HTR-8/SVneo (cell line): ENCODE measurements around the gene DAZAP1.

Experiments used
- DNase-seq: peaks from one replicate; pipeline ENCODE4 v3.0.0; 2011; ENCODE audit warnings: low spot score, mixed read lengths; ENCODE audit not compliant: insufficient read length
- FAIRE-seq: peaks from 2 replicates; lab custom pipeline; 2011; peaks lifted over from hg19 to GRCh38; lab: Jason Lieb, UNC

DAZAP1 gene

GRCh38 chr19:1407528-1408299 is at the start of gene DAZAP1:
DAZAP1 (plus strand) TSS chr19:1407586; CDS start chr19:1407774, 188 bp downstream.
- no peak for DNase-seq

GRCh38 chr19:1360126-1360817 is 47.1 kb upstream of the DAZAP1 start:
- FAIRE-seq (no peak), DNase-seq (no peak)

More at GRCh38 chr19:1407528-1408299, at the start of gene DAZAP1:
- no peak for FAIRE-seq

DNA sequence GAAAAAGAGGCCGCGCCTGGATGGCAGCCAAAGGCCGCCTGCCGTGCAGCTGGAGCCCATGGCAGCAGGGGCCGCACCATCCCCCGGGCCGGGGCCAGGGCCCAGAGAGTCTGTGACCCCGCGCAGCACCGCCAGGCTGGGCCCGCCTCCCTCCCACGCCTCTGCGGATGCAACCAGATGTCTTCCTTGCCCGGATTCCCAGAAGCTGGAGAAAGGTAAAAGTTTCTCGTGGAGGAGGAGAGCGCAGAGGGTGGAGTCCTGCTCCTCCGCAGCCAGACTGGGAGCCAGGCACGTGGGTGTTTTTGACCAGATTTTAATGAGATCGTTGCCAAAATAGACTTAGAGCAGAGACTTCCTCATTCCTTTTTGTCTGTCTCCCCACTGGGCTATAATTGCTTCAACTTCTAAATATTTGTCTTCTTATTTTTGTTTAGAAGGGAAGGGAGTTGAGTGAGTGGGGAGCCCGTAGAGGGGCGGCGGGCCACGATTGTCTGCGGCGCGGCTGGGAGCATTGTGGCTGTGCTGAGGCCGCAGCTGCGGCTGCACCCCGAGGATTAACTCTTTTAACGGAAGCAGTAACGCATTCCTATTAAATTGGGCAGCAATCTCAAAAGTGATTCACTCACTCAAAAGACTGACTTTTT is 46.4 kb upstream of the DAZAP1 start:
- no peak for DNase-seq
- no peak for FAIRE-seq

DNA sequence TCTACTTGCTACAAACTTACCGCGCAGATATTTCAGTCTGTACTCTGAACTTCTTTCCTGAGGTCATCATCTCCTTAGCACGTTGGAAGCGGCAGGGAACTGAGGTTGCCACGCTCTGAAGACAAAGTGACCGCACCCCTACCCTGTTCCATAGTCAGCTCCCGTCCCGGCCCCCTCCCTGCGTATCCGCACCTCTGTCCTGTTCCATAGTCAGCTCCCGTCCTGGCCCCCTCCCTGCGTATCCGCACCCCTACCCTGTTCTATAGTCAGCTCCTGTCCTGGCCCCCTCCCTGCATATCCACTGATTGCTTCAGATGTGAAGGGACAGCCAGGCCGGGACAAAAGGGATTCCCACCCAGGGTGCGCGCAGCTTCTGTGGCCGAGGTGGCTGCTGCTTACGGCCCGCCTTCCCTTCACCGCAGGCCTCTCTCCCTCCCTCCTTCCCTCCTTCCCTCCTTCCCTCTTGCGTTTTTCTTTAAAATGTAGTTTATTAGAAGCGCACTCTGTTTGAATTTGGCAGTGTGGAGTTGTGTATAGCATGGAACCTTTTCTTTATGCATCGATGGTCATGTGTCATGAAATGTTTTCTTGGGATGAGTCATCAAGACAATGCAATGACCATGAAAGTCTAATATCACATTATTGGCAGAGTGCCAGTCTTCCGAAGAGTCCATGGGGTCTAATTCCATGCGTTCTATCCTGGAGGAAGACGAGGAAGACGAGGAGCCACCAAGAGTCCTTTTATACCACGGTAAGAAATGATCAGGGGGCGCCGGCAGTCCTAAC is 45.6 kb upstream of the DAZAP1 start:
- FAIRE-seq (no peak), DNase-seq (no peak)

DNA sequence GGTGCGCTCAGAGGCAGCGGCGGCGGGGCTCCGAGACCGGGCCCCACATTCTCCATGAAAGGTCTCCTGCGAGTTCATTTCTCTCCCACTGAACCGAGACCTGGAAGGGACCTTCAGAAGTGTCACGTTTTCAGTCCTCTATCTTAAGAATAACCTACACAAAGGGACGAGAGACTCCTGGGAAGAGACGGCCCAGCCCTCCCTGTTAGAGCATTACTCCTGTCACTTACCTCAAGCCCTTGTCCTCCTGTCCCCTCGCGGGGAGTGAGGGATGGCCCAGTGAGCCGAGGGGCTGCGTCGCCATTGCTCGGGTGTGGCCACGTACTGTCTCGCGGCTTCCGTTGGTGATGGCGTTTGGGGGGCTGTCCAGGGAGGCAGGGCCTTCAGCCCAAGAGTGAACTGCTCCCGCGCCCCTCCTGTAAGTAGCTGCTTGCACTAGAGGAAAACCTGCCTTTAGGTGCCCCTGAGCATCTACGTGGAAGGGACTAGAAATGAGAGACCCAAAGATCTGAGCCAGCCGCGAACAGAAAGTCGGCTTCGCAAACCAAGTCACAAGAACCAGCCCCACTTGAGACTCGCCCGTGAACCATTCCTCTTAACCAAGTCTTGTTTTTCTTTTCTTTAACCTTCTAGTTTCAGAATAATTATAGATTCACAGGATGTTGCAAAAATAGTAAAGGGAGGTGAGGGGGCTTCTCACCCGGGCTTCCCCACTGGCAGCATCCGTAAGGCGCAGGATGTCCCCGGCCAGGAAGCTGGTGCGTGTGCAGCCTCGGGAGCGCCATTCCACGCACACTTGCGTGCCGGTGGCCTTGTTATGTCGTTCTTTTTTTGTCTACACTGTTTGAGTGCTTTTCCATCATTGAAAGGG is 44.8 kb upstream of the DAZAP1 start:
- DNase-seq, result no peak
- no peak for FAIRE-seq

- FAIRE-seq, result no peak
- DNase-seq, result no peak
Observed at GRCh38 chr19:1363599-1363998, 43.8 kb upstream of the DAZAP1 start.

GRCh38 chr19:1364070-1364704 is 43.2 kb upstream of the DAZAP1 start:
- FAIRE-seq, result no peak
- no peak for DNase-seq

DNA sequence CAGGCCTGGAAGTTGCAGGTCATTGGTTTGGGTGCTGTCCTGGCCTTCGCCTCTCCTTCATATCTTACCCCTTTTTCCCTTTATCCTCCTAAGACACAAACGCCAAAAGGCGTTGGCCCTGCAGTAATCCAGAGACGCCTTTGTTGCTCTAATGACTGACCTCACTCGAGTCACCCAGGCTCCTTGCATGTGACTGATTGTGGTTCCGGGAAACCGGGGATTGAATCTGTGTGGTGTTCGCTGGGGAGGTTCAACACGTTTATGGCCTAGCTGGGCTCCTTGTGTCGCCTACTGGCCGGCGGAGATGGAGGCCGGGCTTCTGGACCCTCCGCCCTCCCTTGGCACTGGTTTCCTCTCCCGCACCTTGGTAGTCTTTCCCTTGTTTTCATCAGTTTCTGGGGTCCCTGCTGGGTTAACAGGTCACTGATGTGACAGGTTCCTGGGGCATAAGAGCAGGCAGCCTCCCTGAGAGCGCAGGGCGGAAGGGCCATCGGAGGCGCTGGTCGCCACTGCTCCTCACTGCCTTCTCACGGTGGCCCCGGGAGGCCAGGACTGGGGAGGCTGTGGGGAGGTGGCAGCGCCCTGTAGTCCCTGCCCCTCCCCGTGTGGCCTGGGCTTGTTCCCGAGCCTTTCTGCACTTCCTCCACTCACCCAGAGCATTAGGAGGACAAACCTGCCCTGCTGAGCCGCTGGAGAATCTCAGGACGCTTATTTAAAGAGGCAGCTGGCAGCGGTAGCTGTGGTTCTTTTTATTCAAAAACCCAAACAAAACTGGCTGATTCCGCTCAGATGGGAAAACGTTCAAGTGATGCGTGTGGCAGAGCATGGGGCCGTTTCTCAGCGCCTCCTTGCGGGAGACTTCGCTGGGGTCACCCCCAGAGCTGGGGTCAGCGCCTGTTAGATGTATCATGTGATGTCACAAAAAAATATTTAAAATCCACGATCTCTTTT is 41.8 kb upstream of the DAZAP1 start:
- no peak for FAIRE-seq
- no peak for DNase-seq

DNA sequence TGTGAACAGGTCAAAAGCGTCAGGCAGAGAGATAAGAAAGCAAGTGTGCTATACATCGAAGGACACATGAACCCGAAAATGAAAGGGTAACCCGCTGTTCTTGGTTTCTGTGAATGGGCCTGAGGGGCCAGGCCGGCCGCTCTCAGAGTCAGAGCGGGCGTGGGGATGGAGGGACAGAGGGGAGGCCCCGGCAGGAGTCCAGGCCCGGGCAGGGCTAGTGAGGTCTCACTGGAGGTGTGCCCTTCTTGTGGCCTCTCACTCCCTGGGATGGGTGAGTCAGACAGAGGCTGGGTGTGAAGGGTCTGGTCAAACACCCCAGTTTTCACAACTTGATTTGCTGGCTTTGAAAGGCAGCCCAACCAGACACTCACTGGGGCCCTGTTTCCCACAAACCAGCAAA is 41.1 kb upstream of the DAZAP1 start:
- no peak for FAIRE-seq
- DNase-seq, result no peak

GRCh38 chr19:1366899-1367870 is 40.2 kb upstream of the DAZAP1 start:
- FAIRE-seq, result no peak
- DNase-seq, result no peak

DNA sequence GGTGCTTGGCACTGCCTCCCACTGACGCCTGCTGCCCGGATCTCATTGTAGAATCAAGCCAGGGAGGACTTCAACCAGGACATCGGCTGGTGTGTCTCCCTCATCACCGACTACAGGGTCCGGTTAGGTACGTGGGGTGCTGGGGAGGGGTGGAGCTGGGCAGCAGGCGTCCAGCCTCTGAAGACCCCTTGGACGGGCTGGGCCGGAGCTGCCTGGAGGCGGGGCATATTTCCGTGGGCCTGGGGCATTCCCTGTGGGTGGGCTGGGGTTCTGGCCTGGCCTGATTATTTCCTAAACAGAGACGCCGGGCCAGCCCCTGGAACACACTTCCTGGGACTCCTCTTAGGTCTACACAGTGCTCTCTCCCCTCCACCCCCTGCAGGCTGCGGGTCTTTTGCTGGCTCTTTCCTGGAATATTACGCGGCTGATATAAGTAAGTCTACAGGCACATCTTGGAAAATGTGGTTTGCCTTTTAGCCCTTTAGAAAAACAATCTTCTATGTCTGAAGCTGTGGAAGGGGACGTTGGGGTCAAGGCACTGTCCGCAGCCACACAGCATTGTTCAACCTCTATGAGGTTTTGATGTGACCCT is 38.1 kb upstream of the DAZAP1 start:
- FAIRE-seq, result no peak
- DNase-seq, result no peak

- DNase-seq (no peak), FAIRE-seq (no peak)
Observed at GRCh38 chr19:1370579-1371361, 36.6 kb upstream of the DAZAP1 start.

- no peak for FAIRE-seq
- no peak for DNase-seq
Observed at GRCh38 chr19:1373042-1373533, 34.3 kb upstream of the DAZAP1 start.

- FAIRE-seq, result no peak
- no peak for DNase-seq
Observed at GRCh38 chr19:1373534-1374249, 33.7 kb upstream of the DAZAP1 start.

DNA sequence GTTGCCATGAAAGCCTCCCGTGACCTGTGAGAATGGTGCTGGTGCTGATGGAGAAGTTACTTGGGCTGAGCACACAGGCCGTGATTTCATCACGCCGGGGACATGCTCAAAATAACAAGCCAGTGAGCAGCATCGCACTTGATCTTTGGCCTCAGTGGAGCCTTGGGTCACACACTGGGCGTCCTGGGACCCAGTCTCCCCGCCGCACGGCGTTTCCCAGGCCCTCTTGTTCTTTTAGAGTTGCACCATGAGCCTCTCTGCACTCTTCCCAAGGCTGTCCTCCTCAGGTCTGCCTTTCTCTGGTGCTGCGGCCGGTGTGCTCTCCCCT is 33.2 kb upstream of the DAZAP1 start:
- DNase-seq, result no peak
- FAIRE-seq, result no peak
